Heart left ventricle (tissue), 13 donors: ENCODE results near the gene PRKAR1B.

ENCODE experiments used
- POLR2A ChIP-seq, 2 donors: fragments of 450-650 bp; IDR thresholded peaks; one replicate each; pipeline ENCODE4 v1.6.1; 2017; ENCODE audit warnings: antibody characterized with exemption in 2 of 2, mild to moderate bottlenecking in 2 of 2, moderate library complexity in 2 of 2
- TF ChIP-seq, protein P1 (sequence below), 12 donors: fragments of 200-600 bp; sonication (generic) in 4 of 12; IDR thresholded peaks; one replicate each; pipeline versions ENCODE4 v1.5.0 to v1.8.0; 2018 to 2022; ENCODE audit warnings: antibody characterized with exemption in 12 of 12, mild to moderate bottlenecking in 5 of 12
- donor health status: ischemic (EF 13 %, LVEDD 7.1; RV severe dilation, severe dysfunction).
- donor health status: DM: no; HTN: yes; CAD: no.
- donor health status: DM: no; HTN: no; CAD: no.
- donor health status: ischemic (EF 25% LVEDD 6.9; RV normal size, moderate dysfunction).
- donor health status: ischemic (EF 25% LVEDD 5.7; RV mildly dilated, moderate dysfunction).
- donor health status: ischemic (EF 35%, LVEDD 5.7; RV mildly dilated, moderate dysfunction).
- donor health status: nonischemic (EF 11% LVEDD 7.7; RV severe dilation, severe dysfunction).
- donor health status: DM: yes; HTN: yes; CAD: no.
- donor health status: PGD.
- donor health status: ischemic (EF 29% LVEDD 5.4; RV normal size, mild dysfunction).
- donor health status: nonischemic (EF 23%, LVEDD 6.1; RV moderate dilation, normal function).

DNA sequence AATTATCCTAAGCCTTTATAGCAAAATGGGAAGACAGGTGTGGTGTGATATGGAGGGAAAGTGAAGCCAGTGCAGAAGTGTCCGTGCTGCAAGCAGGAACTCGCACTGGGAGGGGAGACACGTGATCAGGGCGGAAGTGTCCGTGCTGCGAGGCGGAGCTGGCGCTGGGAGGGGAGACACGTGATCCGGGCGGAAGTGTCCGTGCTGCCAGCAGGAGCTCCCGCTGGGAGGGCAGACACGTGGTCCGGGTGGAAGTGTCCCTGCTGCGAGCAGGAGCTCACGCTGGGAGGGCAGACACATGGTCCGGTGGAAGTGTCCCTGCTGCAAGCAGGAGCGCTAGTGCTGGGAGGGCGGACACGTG, 40.5 kb upstream of the PRKAR1B start:
- TF ChIP-seq, protein P1, sequence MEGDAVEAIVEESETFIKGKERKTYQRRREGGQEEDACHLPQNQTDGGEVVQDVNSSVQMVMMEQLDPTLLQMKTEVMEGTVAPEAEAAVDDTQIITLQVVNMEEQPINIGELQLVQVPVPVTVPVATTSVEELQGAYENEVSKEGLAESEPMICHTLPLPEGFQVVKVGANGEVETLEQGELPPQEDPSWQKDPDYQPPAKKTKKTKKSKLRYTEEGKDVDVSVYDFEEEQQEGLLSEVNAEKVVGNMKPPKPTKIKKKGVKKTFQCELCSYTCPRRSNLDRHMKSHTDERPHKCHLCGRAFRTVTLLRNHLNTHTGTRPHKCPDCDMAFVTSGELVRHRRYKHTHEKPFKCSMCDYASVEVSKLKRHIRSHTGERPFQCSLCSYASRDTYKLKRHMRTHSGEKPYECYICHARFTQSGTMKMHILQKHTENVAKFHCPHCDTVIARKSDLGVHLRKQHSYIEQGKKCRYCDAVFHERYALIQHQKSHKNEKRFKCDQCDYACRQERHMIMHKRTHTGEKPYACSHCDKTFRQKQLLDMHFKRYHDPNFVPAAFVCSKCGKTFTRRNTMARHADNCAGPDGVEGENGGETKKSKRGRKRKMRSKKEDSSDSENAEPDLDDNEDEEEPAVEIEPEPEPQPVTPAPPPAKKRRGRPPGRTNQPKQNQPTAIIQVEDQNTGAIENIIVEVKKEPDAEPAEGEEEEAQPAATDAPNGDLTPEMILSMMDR (IDR thresholded peaks at IDR 0.05): no peak
- TF ChIP-seq POLR2A (IDR thresholded peaks at IDR 0.05): no peak
